ENCODE measurements around the gene KCNG2.

The KCNG2 gene

DNA sequence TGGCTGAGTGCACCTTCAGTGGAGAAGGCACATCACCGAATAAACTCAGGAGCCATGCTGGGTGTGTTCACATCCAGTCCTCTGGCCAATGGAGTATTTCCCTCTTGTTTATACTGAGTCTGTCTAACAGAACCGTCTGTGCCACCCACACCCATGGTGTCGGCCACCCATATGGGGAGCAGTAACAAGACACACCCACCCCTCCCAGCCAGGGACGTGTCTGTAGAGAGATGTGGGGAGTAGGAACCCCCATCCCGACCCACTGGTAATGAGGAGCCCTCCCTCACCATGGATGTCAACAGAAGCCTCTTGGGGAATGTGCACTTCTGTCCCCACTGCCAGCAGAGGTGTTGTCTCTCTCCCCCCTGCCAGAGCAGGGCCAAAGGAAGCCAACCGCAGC lies 37.1 kb downstream of the KCNG2 start:
- no peak overlapping the region for H3K27ac ChIP-seq
- TF ChIP-seq, protein P1, sequence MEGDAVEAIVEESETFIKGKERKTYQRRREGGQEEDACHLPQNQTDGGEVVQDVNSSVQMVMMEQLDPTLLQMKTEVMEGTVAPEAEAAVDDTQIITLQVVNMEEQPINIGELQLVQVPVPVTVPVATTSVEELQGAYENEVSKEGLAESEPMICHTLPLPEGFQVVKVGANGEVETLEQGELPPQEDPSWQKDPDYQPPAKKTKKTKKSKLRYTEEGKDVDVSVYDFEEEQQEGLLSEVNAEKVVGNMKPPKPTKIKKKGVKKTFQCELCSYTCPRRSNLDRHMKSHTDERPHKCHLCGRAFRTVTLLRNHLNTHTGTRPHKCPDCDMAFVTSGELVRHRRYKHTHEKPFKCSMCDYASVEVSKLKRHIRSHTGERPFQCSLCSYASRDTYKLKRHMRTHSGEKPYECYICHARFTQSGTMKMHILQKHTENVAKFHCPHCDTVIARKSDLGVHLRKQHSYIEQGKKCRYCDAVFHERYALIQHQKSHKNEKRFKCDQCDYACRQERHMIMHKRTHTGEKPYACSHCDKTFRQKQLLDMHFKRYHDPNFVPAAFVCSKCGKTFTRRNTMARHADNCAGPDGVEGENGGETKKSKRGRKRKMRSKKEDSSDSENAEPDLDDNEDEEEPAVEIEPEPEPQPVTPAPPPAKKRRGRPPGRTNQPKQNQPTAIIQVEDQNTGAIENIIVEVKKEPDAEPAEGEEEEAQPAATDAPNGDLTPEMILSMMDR (conservative IDR thresholded peaks at IDR 0.05), result no peak
- no peak for TF ChIP-seq ZFX (IDR thresholded peaks at IDR 0.05)

- no peak overlapping the region for H3K27ac ChIP-seq
- TF ChIP-seq, protein P1 (conservative IDR thresholded peaks at IDR 0.05), result no peak
Measured at GRCh38 chr18:79841936-79842335, 44.2 kb downstream of the KCNG2 start.

- H3K27ac ChIP-seq, result no peak overlapping the region
- no peak for TF ChIP-seq ZFX (IDR thresholded peaks at IDR 0.05)
- TF ChIP-seq, protein P1 (conservative IDR thresholded peaks at IDR 0.05), result no peak
Measured at GRCh38 chr18:79844999-79845563, 47.3 kb downstream of the KCNG2 start.

GRCh38 chr18:79846936-79847557 lies 49.3 kb downstream of the KCNG2 start:
- no peak overlapping the region for H3K27ac ChIP-seq
- TF ChIP-seq, protein P1 (conservative IDR thresholded peaks at IDR 0.05), result no peak
- no peak for TF ChIP-seq ZFX (IDR thresholded peaks at IDR 0.05)

DNA sequence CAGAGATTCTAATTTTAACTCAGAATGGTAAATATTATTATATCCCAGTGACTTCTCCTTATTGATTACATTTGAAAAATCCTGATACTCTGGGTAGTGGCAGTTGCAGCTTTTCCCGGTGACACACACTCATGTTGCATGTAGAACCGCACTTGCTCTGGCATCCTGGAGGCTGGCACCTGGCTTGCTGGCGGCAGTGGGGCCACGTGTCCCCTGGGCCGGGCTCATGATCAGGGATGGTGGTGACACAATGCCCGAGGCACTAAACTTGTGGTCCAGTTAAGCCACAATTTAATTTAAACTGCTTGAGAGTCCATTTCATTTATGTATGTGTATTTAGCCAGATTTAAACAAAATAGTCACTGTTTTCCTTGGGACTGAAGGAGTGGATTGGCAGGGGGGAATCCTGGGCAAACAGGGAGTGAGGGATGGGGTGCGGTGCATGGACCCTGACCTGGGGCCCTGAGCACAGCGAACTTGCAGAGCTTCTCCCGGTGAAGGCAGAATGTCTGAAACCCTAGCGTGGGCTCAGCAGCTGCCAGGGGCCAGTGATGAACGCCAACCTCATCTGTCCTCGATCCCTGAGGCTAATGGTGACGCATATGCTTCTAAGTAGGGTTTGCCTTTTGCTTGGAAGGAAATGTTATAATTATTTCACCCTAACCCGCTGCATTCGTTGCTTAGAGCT lies 50.0 kb downstream of the KCNG2 start:
- no peak for TF ChIP-seq ZFX (IDR thresholded peaks at IDR 0.05)
- TF ChIP-seq, protein P1 (conservative IDR thresholded peaks at IDR 0.05), result no peak

DNA sequence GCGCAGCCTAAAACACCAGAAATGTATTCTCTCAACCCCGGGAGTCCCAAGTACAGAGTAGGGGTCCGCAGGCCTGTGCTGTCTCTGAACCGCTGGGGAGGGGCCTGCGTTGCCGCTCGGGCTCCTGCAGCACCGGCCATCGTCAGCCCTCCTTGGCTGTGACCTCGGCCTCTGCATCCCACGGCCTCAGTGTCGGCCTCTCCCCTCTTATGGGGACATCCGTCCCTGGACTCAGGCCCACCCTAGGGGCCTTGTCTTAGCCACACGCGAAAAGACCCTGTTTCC lies 50.5 kb downstream of the KCNG2 start:
- no peak overlapping the region for H3K27ac ChIP-seq
- no peak for TF ChIP-seq ZFX (IDR thresholded peaks at IDR 0.05)
- TF ChIP-seq, protein P1 (conservative IDR thresholded peaks at IDR 0.05), result no peak

More for the DNA sequence above, 50.0 kb downstream of the KCNG2 start:
- H3K27ac ChIP-seq, result no peak overlapping the region

GRCh38 chr18:79848579-79849327 lies 51.0 kb downstream of the KCNG2 start:
- TF ChIP-seq, protein P1 (conservative IDR thresholded peaks at IDR 0.05), result no peak
- no peak for TF ChIP-seq ZFX (IDR thresholded peaks at IDR 0.05)
- no peak overlapping the region for H3K27ac ChIP-seq
